HCT116 (cell line): Measurements from ENCODE around the gene VSTM2B. TPM values are rescaled to one million over a fixed set of nuclear protein-coding genes. Genes with fewer than 3 reads are reported as not detected.

Experiments used
- ATAC-seq: fragments of 200-7000 bp; cut with Tn5 transposase; 2 replicates; pipeline ENCODE4 v1.9.1; 2020; ENCODE audit warnings: mild to moderate bottlenecking, moderate library complexity
- BruUV-seq: library from RNA; stranded (reverse); fragments of 400-500 nt; replicated peaks from 2 replicates; lab custom pipeline; 2021; lab: Mats Ljungman, UMichigan
- CTCF ChIA-PET: fragments of 300-600 bp; sonication (Branson Sonifier 250); formaldehyde crosslinking; loops from one replicate; lab custom pipeline; 2021; ENCODE audit warnings: antibody characterized with exemption; lab: Charles Lee
- POLR2A ChIA-PET: fragments of 300-600, 350-600 bp; sonication (Branson Sonifier 250); formaldehyde crosslinking; loops from one replicate; lab custom pipeline; 2021; ENCODE audit warnings: antibody characterized with exemption; lab: Charles Lee
- RAD21 ChIA-PET, 2 experiments: fragments of 300-600 bp; sonication (Branson Sonifier 250); formaldehyde crosslinking; loops; one replicate each; lab custom pipeline; 2023; ENCODE audit warnings: low total read pairs in 2 of 2; ENCODE audit not compliant: uncharacterized antibody in 2 of 2, unreplicated experiment in 2 of 2, low non-redundant PET in 1 of 2; lab: Charles Lee
- DNase-seq: peaks from one replicate; pipeline ENCODE4 v3.0.0-alpha.2; 2010; ENCODE audit warnings: low read depth, low spot score
- H2AFZ ChIP-seq: fragments of 200-600 bp; shearing (Covaris generic), sonication (generic); 2 replicates; pipeline ENCODE4 v1.6.1; 2017; ENCODE audit warnings: low read depth, mixed run types, mixed read lengths, antibody characterized with exemption, low read length; ENCODE audit not compliant: poor library complexity, severe bottlenecking
- H3K27ac ChIP-seq: 2 replicates; pipeline ENCODE4 v1.5.1; 2012; ENCODE audit warnings: low read depth, low read length
- H3K27me3 ChIP-seq: fragments of 200-600 bp; sonication (generic); 2 replicates; pipeline ENCODE4 v1.6.1; 2016; ENCODE audit warnings: mixed run types, low read length, mixed read lengths; ENCODE audit not compliant: insufficient read depth
- H3K36me3 ChIP-seq, 2 experiments: fragments of 200-500 bp in 1 of 2; fragments of 200-600 bp in 1 of 2; sonication (Bioruptor generic) in 1 of 2; sonication (generic) in 1 of 2; 2 replicates each; pipeline versions ENCODE4 v1.5.1 to v1.6.1; 2014 to 2016; ENCODE audit warnings: low read length in 2 of 2, inconsistent platforms in 1 of 2, mixed read lengths in 1 of 2, mixed run types in 1 of 2; ENCODE audit not compliant: insufficient read depth in 2 of 2, control insufficient read depth in 1 of 2
- H3K4me1 ChIP-seq, 2 experiments: fragments of 200-600 bp in 1 of 2; sonication (generic) in 1 of 2; 2 replicates each; pipeline versions ENCODE4 v1.5.1 to v1.6.1; 2012 to 2017; ENCODE audit warnings: low read length in 2 of 2, inconsistent platforms in 1 of 2, mild to moderate bottlenecking in 1 of 2, mixed read lengths in 1 of 2, mixed run types in 1 of 2, moderate library complexity in 1 of 2; ENCODE audit not compliant: insufficient read depth in 2 of 2, control insufficient read depth in 1 of 2
- H3K4me2 ChIP-seq: fragments of 200-600 bp; sonication (generic); 2 replicates; pipeline ENCODE4 v1.6.1; 2017; ENCODE audit warnings: mixed run types, low read length, mixed read lengths
- H3K4me3 ChIP-seq, 2 experiments: fragments of 200-600 bp in 1 of 2; sonication (generic) in 1 of 2; replicated peaks in 1 of 2; 2 replicates each; pipeline ENCODE4 v1.5.1; 2011 to 2016; ENCODE audit warnings: low read length in 2 of 2, control low read depth in 1 of 2, low read depth in 1 of 2, mild to moderate bottlenecking in 1 of 2, mixed read lengths in 1 of 2, mixed run types in 1 of 2
- H3K79me2 ChIP-seq: fragments of 200-600 bp; sonication (generic); 2 replicates; pipeline ENCODE4 v1.6.1; 2017; ENCODE audit warnings: mild to moderate bottlenecking, mixed run types, low read length, moderate library complexity, mixed read lengths; ENCODE audit not compliant: insufficient read depth
- H3K9ac ChIP-seq: fragments of 200-600 bp; sonication (generic); 2 replicates; pipeline ENCODE4 v1.6.1; 2016; ENCODE audit warnings: low read length, mixed read lengths
- H3K9me2 ChIP-seq: fragments of 200-600 bp; sonication (generic), shearing (Covaris generic); 2 replicates; pipeline ENCODE4 v1.6.1; 2017; ENCODE audit warnings: mixed run types, mild to moderate bottlenecking, moderate library complexity; ENCODE audit not compliant: insufficient read depth
- H3K9me3 ChIP-seq, 2 experiments: fragments of 200-500 bp in 1 of 2; fragments of 200-600 bp in 1 of 2; sonication (Bioruptor generic) in 1 of 2; sonication (generic) in 1 of 2; 2 replicates each; pipeline ENCODE4 v1.6.1; 2014 to 2017; ENCODE audit warnings: low read length in 2 of 2, mixed read lengths in 2 of 2, inconsistent platforms in 1 of 2, low read depth in 1 of 2, mild to moderate bottlenecking in 1 of 2, mixed run types in 1 of 2, moderate library complexity in 1 of 2; ENCODE audit not compliant: control insufficient read depth in 1 of 2, insufficient read depth in 1 of 2
- H4K20me1 ChIP-seq: fragments of 200-600 bp; sonication (generic), shearing (Covaris generic); 2 replicates; pipeline ENCODE4 v1.6.1; 2017; ENCODE audit warnings: mixed run types, mild to moderate bottlenecking, moderate library complexity; ENCODE audit not compliant: insufficient read depth
- CBX3 ChIP-seq: IDR thresholded peaks from 2 replicates; pipeline ENCODE4 v1.6.1; 2012; ENCODE audit warnings: low read depth
- CEBPB ChIP-seq: IDR thresholded peaks from 2 replicates; pipeline ENCODE4 v1.6.1; 2012; ENCODE audit warnings: low read depth
- CTCF ChIP-seq, 3 experiments: fragments of 200-600 bp in 1 of 3; sonication (generic) in 1 of 3; IDR thresholded peaks in 2 of 3; conservative IDR thresholded peaks in 1 of 3; 2 replicates each; pipeline ENCODE4 v1.5.1; 2012 to 2017; ENCODE audit warnings: low read depth in 2 of 3, low read length in 2 of 3, antibody characterized with exemption in 1 of 3, borderline replicate concordance in 1 of 3, control low read depth in 1 of 3, mild to moderate bottlenecking in 1 of 3, mixed read lengths in 1 of 3, mixed run types in 1 of 3, moderate library complexity in 1 of 3; ENCODE audit not compliant: insufficient read depth in 1 of 3
- EGR1 ChIP-seq: IDR thresholded peaks from 2 replicates; pipeline ENCODE4 v1.6.1; 2012; ENCODE audit warnings: low read depth
- ELF1 ChIP-seq: IDR thresholded peaks from 2 replicates; pipeline ENCODE4 v1.6.1; 2012; ENCODE audit warnings: low read depth, borderline replicate concordance
- EZH2 ChIP-seq: fragments of 200-600 bp; sonication (generic); IDR thresholded peaks from 2 replicates; pipeline ENCODE4 v1.6.1; 2017; ENCODE audit warnings: antibody characterized with exemption, mixed run types
- EZH2phosphoT487 ChIP-seq: fragments of 200-600 bp; IDR thresholded peaks from 2 replicates; pipeline ENCODE4 v1.6.1; 2018; ENCODE audit warnings: antibody characterized with exemption, borderline replicate concordance
- JUND ChIP-seq: IDR thresholded peaks from 2 replicates; pipeline ENCODE4 v1.6.1; 2012
- POLR2A ChIP-seq: IDR thresholded peaks from 2 replicates; pipeline ENCODE4 v1.7.0; 2011; ENCODE audit warnings: borderline replicate concordance; ENCODE audit not compliant: insufficient read depth, insufficient read length; ENCODE audit errors: extremely low read depth
- POLR2AphosphoS5 ChIP-seq: IDR thresholded peaks from 2 replicates; pipeline ENCODE4 v1.6.1; 2011; ENCODE audit warnings: mild to moderate bottlenecking, low read depth, low read length, moderate library complexity
- RAD21 ChIP-seq: IDR thresholded peaks from 2 replicates; pipeline ENCODE4 v1.6.1; 2012; ENCODE audit warnings: low read depth, mild to moderate bottlenecking
- SIN3A ChIP-seq: IDR thresholded peaks from 2 replicates; pipeline ENCODE4 v1.6.1; 2012; ENCODE audit warnings: low read depth
- SP1 ChIP-seq: IDR thresholded peaks from 2 replicates; pipeline ENCODE4 v1.6.1; 2012; ENCODE audit warnings: low read depth
- SRF ChIP-seq: IDR thresholded peaks from 2 replicates; pipeline ENCODE4 v1.6.1; 2012; ENCODE audit warnings: low read depth
- TCF7L2 ChIP-seq: IDR thresholded peaks from 2 replicates; pipeline ENCODE4 v1.7.0; 2011; ENCODE audit warnings: borderline replicate concordance, inconsistent platforms; ENCODE audit not compliant: insufficient read depth, insufficient read length; ENCODE audit errors: extremely low read depth
- YY1 ChIP-seq: IDR thresholded peaks from 2 replicates; pipeline ENCODE4 v1.6.1; 2011; ENCODE audit warnings: low read length, low read depth, moderate library complexity, mild to moderate bottlenecking; ENCODE audit not compliant: insufficient replicate concordance; ENCODE audit errors: extremely low read depth
- ZNF274 ChIP-seq: fragments of 200-500 bp; sonication (Bioruptor generic); IDR thresholded peaks from 2 replicates; pipeline ENCODE4 v1.6.1; 2014; ENCODE audit warnings: mild to moderate bottlenecking, low read depth, low read length, inconsistent platforms
- intact Hi-C: fragments of 100-400 bp; cut with micrococcal nuclease; formaldehyde crosslinking; loops from 2 replicates; pipeline ENCODE4 v1.10.0; 2022
- total RNA-seq: library from RNA; stranded (reverse); gene quantifications from one replicate; pipeline ENCODE4 v1.2.1, GENCODE V29; 2021; ENCODE audit not compliant: unreplicated experiment
- TF ChIP-seq, protein P1 (sequence below): IDR thresholded peaks from 2 replicates; pipeline ENCODE4 v1.6.1; 2012; ENCODE audit warnings: low read depth

The VSTM2B gene
- total RNA-seq, 1 experiment from 2014 or later: not detected

DNA sequence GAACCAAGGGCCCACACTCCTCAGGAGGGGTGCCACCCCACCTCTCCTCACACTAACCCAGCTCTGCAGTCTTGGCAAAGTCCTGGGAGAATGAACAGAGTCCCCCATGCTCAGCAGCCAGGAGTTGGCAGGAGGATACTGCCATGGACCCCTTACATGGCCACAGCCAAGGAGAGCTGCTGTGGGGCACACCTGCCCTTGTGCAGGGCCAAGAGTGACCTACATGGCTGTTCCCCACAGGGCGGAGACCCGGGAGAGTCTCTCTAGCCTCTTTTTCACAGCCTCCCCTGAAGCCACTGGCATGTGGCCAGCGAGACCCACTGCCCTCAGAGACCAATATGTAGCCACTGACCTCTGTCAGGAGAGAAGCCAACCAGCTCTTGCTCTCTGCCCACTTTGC is 45.9 kb upstream of the VSTM2B start (continued):
- TF ChIP-seq CTCF (IDR thresholded peaks at IDR 0.05 in 2 of 3, conservative IDR thresholded peaks at IDR 0.05 in 1 of 3; ENCODE audit: borderline replicate concordance in 1 of 3, insufficient read depth in 1 of 3, low read depth in 2 of 3, low read length in 2 of 3) (no peak), SRF (no peak), YY1 (no peak), JUND (no peak)

GRCh38 chr19:29480507-29480906 is 45.3 kb upstream of the VSTM2B start:
- Histone ChIP-seq H3K79me2 (no peaks in the 10 kb centered on the region), H3K9ac (no peak overlapping the region), H3K4me3 (no peak overlapping the region), H4K20me1 (no peaks in the 10 kb centered on the region), H3K27ac (no peak overlapping the region), H3K9me2 (no peaks in the 10 kb centered on the region), H3K36me3 (no peaks in the 10 kb centered on the region), H2AFZ (no peak overlapping the region), H3K4me2 (no peak overlapping the region), H3K9me3 (no peaks in the 10 kb centered on the region; a peak in 1 of 4 replicates), H3K4me1 (no peaks in the 10 kb centered on the region), H3K27me3 (peaks cover 4% of the 10 kb centered on the region; the same call in 1 of the 2 replicates)
- ATAC-seq (no peak), DNase-seq (no peak)
- ChIA-PET CTCF (no interaction called here), POLR2A (no interaction called here), RAD21 (no interaction called here)
- BruUV-seq: no TSS peak
- intact Hi-C loops: no loop called here
- TF ChIP-seq SP1 (no peak), SRF (no peak), POLR2A (no peak), POLR2AphosphoS5 (no peak), CBX3 (no peak), ZNF274 (no peak), EGR1 (no peak), SIN3A (no peak), CTCF (IDR thresholded peaks at IDR 0.05 in 2 of 3, conservative IDR thresholded peaks at IDR 0.05 in 1 of 3; ENCODE audit: borderline replicate concordance in 1 of 3, insufficient read depth in 1 of 3, low read depth in 2 of 3, low read length in 2 of 3) (no peak), EZH2phosphoT487 (no peak), TCF7L2 (no peak), EZH2 (no peak), ELF1 (no peak), CEBPB (no peak), RAD21 (no peak)
- TF ChIP-seq, protein P1, sequence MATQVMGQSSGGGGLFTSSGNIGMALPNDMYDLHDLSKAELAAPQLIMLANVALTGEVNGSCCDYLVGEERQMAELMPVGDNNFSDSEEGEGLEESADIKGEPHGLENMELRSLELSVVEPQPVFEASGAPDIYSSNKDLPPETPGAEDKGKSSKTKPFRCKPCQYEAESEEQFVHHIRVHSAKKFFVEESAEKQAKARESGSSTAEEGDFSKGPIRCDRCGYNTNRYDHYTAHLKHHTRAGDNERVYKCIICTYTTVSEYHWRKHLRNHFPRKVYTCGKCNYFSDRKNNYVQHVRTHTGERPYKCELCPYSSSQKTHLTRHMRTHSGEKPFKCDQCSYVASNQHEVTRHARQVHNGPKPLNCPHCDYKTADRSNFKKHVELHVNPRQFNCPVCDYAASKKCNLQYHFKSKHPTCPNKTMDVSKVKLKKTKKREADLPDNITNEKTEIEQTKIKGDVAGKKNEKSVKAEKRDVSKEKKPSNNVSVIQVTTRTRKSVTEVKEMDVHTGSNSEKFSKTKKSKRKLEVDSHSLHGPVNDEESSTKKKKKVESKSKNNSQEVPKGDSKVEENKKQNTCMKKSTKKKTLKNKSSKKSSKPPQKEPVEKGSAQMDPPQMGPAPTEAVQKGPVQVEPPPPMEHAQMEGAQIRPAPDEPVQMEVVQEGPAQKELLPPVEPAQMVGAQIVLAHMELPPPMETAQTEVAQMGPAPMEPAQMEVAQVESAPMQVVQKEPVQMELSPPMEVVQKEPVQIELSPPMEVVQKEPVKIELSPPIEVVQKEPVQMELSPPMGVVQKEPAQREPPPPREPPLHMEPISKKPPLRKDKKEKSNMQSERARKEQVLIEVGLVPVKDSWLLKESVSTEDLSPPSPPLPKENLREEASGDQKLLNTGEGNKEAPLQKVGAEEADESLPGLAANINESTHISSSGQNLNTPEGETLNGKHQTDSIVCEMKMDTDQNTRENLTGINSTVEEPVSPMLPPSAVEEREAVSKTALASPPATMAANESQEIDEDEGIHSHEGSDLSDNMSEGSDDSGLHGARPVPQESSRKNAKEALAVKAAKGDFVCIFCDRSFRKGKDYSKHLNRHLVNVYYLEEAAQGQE: no peak
